Hepatocyte (in vitro differentiated cells): ENCODE data around the gene THOC1.

Experiments used
- EZH2 ChIP-seq: fragments of 200-600 bp; sonication (generic); IDR thresholded peaks from 2 replicates; pipeline ENCODE4 v1.6.1; 2016; ENCODE audit warnings: antibody characterized with exemption, mild to moderate bottlenecking, borderline replicate concordance
- TF ChIP-seq, protein P1 (sequence below): fragments of 200-600 bp; sonication (generic); IDR thresholded peaks from 2 replicates; pipeline ENCODE4 v1.5.1; 2016; ENCODE audit warnings: antibody characterized with exemption, mild to moderate bottlenecking; ENCODE audit not compliant: poor library complexity

GRCh38 chr18:179499-179898 is 88.3 kb downstream of the THOC1 start:
- TF ChIP-seq, protein P1, sequence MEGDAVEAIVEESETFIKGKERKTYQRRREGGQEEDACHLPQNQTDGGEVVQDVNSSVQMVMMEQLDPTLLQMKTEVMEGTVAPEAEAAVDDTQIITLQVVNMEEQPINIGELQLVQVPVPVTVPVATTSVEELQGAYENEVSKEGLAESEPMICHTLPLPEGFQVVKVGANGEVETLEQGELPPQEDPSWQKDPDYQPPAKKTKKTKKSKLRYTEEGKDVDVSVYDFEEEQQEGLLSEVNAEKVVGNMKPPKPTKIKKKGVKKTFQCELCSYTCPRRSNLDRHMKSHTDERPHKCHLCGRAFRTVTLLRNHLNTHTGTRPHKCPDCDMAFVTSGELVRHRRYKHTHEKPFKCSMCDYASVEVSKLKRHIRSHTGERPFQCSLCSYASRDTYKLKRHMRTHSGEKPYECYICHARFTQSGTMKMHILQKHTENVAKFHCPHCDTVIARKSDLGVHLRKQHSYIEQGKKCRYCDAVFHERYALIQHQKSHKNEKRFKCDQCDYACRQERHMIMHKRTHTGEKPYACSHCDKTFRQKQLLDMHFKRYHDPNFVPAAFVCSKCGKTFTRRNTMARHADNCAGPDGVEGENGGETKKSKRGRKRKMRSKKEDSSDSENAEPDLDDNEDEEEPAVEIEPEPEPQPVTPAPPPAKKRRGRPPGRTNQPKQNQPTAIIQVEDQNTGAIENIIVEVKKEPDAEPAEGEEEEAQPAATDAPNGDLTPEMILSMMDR = no peak
- TF ChIP-seq EZH2 = no peak
